Naive thymus-derived CD4-positive, alpha-beta T cell (primary cell): ENCODE data around the gene FAM83D. TPM values are rescaled to one million over a fixed set of nuclear protein-coding genes. Genes with fewer than 3 reads are reported as not detected.
A peak's percentile ranks its signal among the peaks of the same experiment; 100 is the strongest.

Experiments used
- ATAC-seq: fragments of 150-1000 bp; cut with Tn5 transposase; 2 replicates; pipeline ENCODE4 v1.10.0; 2021; ENCODE audit warnings: mild to moderate bottlenecking, moderate library complexity
- CTCF ChIA-PET: fragments of 350-600 bp; sonication (Branson Sonifier 250); formaldehyde crosslinking; loops from one replicate; lab custom pipeline; 2021; ENCODE audit warnings: antibody characterized with exemption; lab: Charles Lee
- POLR2A ChIA-PET: fragments of 350-600 bp; sonication (Branson Sonifier 250); formaldehyde crosslinking; loops from one replicate; lab custom pipeline; 2021; ENCODE audit warnings: antibody characterized with exemption, inconsistent platforms; lab: Charles Lee
- DNase-seq, 9 donors: peaks; one replicate each; pipeline versions ENCODE4 v3.0.0 to v3.0.0-alpha.2; 2020 to 2022; ENCODE audit warnings: mixed read lengths in 1 of 9
- H3K27ac ChIP-seq: one replicate; pipeline ENCODE4 v1.7.0; 2013; ENCODE audit warnings: mild to moderate bottlenecking, low read depth, low read length, moderate library complexity
- H3K27me3 ChIP-seq, 2 donors: one replicate each; pipeline ENCODE4 v1.7.0; 2013; ENCODE audit warnings: low read length in 2 of 2, mild to moderate bottlenecking in 2 of 2, moderate library complexity in 2 of 2; ENCODE audit not compliant: control insufficient read depth in 2 of 2, insufficient read depth in 2 of 2
- H3K36me3 ChIP-seq, 3 experiments: 1 replicate in 2 of 3; 2 replicates in 1 of 3; pipeline ENCODE4 v1.7.0; 2013; ENCODE audit warnings: low read length in 3 of 3, mild to moderate bottlenecking in 3 of 3, moderate library complexity in 1 of 3; ENCODE audit not compliant: insufficient read depth in 3 of 3, control insufficient read depth in 2 of 3
- H3K4me1 ChIP-seq, 2 donors: one replicate each; pipeline ENCODE4 v1.7.0; 2013; ENCODE audit warnings: low read length in 2 of 2, mild to moderate bottlenecking in 2 of 2, moderate library complexity in 1 of 2; ENCODE audit not compliant: control insufficient read depth in 2 of 2, insufficient read depth in 2 of 2
- H3K4me3 ChIP-seq: 2 replicates; pipeline ENCODE4 v1.7.0; 2013; ENCODE audit warnings: mild to moderate bottlenecking, low read length
- H3K9me3 ChIP-seq, 3 experiments: 1 replicate in 2 of 3; 2 replicates in 1 of 3; pipeline ENCODE4 v1.7.0; 2013; ENCODE audit warnings: low read length in 3 of 3; ENCODE audit not compliant: control insufficient read depth in 2 of 3
- H3K27ac Mint-ChIP-seq, 9 donors: one replicate each; pipeline ENCODE4 v1.8.0; 2020 to 2022; ENCODE audit warnings: mixed read lengths in 9 of 9, mild to moderate bottlenecking in 8 of 9, moderate library complexity in 5 of 9, inconsistent platforms in 2 of 9
- H3K27me3 Mint-ChIP-seq, 5 donors: one replicate each; pipeline ENCODE4 v1.8.0; 2021 to 2022; ENCODE audit warnings: mixed read lengths in 5 of 5, mild to moderate bottlenecking in 1 of 5
- H3K36me3 Mint-ChIP-seq, 5 donors: one replicate each; pipeline ENCODE4 v1.8.0; 2020 to 2022; ENCODE audit warnings: mixed read lengths in 5 of 5, mild to moderate bottlenecking in 3 of 5, inconsistent platforms in 1 of 5
- H3K4me1 Mint-ChIP-seq, 7 donors: one replicate each; pipeline ENCODE4 v1.8.0; 2020 to 2022; ENCODE audit warnings: mixed read lengths in 7 of 7, mild to moderate bottlenecking in 3 of 7, inconsistent platforms in 1 of 7
- H3K4me3 Mint-ChIP-seq, 10 donors: one replicate each; pipeline ENCODE4 v1.8.0; 2020 to 2022; ENCODE audit warnings: mild to moderate bottlenecking in 10 of 10, mixed read lengths in 10 of 10, moderate library complexity in 6 of 10, inconsistent platforms in 2 of 10
- H3K9me3 Mint-ChIP-seq, 11 donors: one replicate each; pipeline ENCODE4 v1.8.0; 2020 to 2022; ENCODE audit warnings: mixed read lengths in 11 of 11, mild to moderate bottlenecking in 4 of 11, inconsistent platforms in 1 of 11, moderate library complexity in 1 of 11
- intact Hi-C, 2 donors: fragments of 100-400 bp; cut with micrococcal nuclease; formaldehyde crosslinking; loops; one replicate each; pipeline ENCODE4 v1.15.1; 2023
- polyA plus RNA-seq, 2 donors: library from polyadenylated mRNA; unstranded; fragments of 300-500 nt; fragmentation: Illumina TruSeq; gene quantifications; one replicate each; pipeline ENCODE4 v1.2.3, GENCODE V29; 2021
- total RNA-seq, 6 experiments: library from RNA in 5 of 6; stranded (reverse) in 5 of 6; gene quantifications; 1 replicate in 5 of 6; 2 replicates in 1 of 6; pipeline ENCODE4 v1.2.3 and lab custom pipeline; 2021 to 2026

Gene FAM83D
- total and polyA plus RNA-seq, 7 experiments from 2014 or later = 0.82 to 11.1 (median 1.8) TPM

- peak overlapping the region; percentile 33 for H3K4me3 ChIP-seq
- no peaks in the 10 kb centered on the region for H3K27me3 ChIP-seq
- H3K27me3 Mint-ChIP-seq = no peaks in the 10 kb centered on the region
- peak overlapping the region; percentile 42 for H3K27ac ChIP-seq
- peak; percentile 59 to 85 (median 77) for DNase-seq
- H3K4me1 ChIP-seq = peaks cover 7 to 10% of the 10 kb centered on the region in 2 donors
- ATAC-seq = peak; percentile 92
- POLR2A ChIA-PET = interaction anchor here (0.5 to 1.5 kb wide), 5 partner anchors 11 to 149 kb away, joined by 3 to 5 read pairs (median 3); partner anchors contain the start of gene PPP1R16B
- CTCF ChIA-PET = interaction anchor here (0.6 to 3.4 kb wide), 28 partner anchors 10 to 261 kb away, joined by 3 to 23 read pairs (median 4); partner anchors contain the start of gene PPP1R16B
- peak overlapping the region in 8 of 10 donors; percentile 5 to 64 (median 43) for H3K4me3 Mint-ChIP-seq
- no peaks in the 10 kb centered on the region for H3K9me3 Mint-ChIP-seq
- peaks cover 0 to 16% (median 13%) of the 10 kb centered on the region in 5 donors for H3K36me3 Mint-ChIP-seq
- peak overlapping the region; percentile 14 to 94 (median 70) for H3K27ac Mint-ChIP-seq
- H3K4me1 Mint-ChIP-seq = peaks cover 21 to 52% (median 29%) of the 10 kb centered on the region in 7 donors
- peaks cover 0 to 42% (median 11%) of the 10 kb centered on the region in 3 experiments for H3K36me3 ChIP-seq
- H3K9me3 ChIP-seq = no peaks in the 10 kb centered on the region
- intact Hi-C loops = loop anchor here (1.0 to 5.0 kb wide), 9 partner anchors 18 to 247 kb away; partner anchors contain the start of genes ACTR5 (in 2 of the 2) and PPP1R16B (in 2 of the 2)
Measured at GRCh38 chr20:38893565-38894090, 32.6 kb upstream of the FAM83D start.

- ATAC-seq (peak; percentile 9), DNase-seq (no peak)
- Mint-ChIP-seq H3K4me3 (peak overlapping the region in 5 of 10 donors; percentile 17 to 69 (median 36)), H3K27me3 (no peaks in the 10 kb centered on the region), H3K9me3 (no peaks in the 10 kb centered on the region), H3K4me1 (peaks cover 21 to 47% (median 29%) of the 10 kb centered on the region in 7 donors), H3K36me3 (peaks cover 0 to 16% (median 13%) of the 10 kb centered on the region in 5 donors), H3K27ac (peak overlapping the region in 8 of 9 donors; percentile 49 to 86 (median 76))
- ChIA-PET CTCF (interaction anchor here (0.9 to 3.4 kb wide), 9 partner anchors 11 to 250 kb away, joined by 3 to 23 read pairs (median 4); no protein-coding TSS in a partner anchor), POLR2A (interaction anchor here (0.5 to 1.6 kb wide), 3 partner anchors 10 to 149 kb away, joined by 3 read pairs; partner anchors contain the start of gene PPP1R16B)
- H3K36me3 ChIP-seq = peaks cover 0 to 49% (median 11%) of the 10 kb centered on the region in 3 experiments
- no peaks in the 10 kb centered on the region for H3K27me3 ChIP-seq
- no peaks in the 10 kb centered on the region for H3K9me3 ChIP-seq
- H3K27ac ChIP-seq = no peak overlapping the region
- intact Hi-C loops = loop anchor here (1.0 to 5.0 kb wide), 3 partner anchors 21 to 52 kb away; no protein-coding TSS in a partner anchor
- H3K4me3 ChIP-seq = no peak overlapping the region
- H3K4me1 ChIP-seq = peaks cover 7 to 10% of the 10 kb centered on the region in 2 donors
Measured at GRCh38 chr20:38894091-38894847, 31.9 kb upstream of the FAM83D start.

GRCh38 chr20:38895098-38895949 is 30.9 kb upstream of the FAM83D start:
- Histone ChIP-seq H3K9me3 (no peaks in the 10 kb centered on the region), H3K4me1 (peaks cover 7 to 10% of the 10 kb centered on the region in 2 donors), H3K27me3 (no peaks in the 10 kb centered on the region), H3K36me3 (peaks cover 0 to 53% (median 11%) of the 10 kb centered on the region in 3 experiments), H3K4me3 (no peak overlapping the region), H3K27ac (no peak overlapping the region)
- Mint-ChIP-seq H3K9me3 (no peaks in the 10 kb centered on the region), H3K36me3 (peaks cover 0 to 15% (median 14%) of the 10 kb centered on the region in 5 donors), H3K4me1 (peaks cover 21 to 40% (median 25%) of the 10 kb centered on the region in 7 donors), H3K27ac (no peak overlapping the region), H3K4me3 (no peak overlapping the region), H3K27me3 (no peaks in the 10 kb centered on the region)
- DNase-seq (no peak), ATAC-seq (no peak)
- CTCF ChIA-PET = interaction anchor here (0.9 to 3.4 kb wide), 5 partner anchors 9 to 162 kb away, joined by 3 to 23 read pairs (median 4); no protein-coding TSS in a partner anchor
- intact Hi-C loops = no loop called here
- POLR2A ChIA-PET = interaction anchor here (1.0 to 1.6 kb wide), 2 partner anchors 11 to 90 kb away, joined by 3 read pairs; partner anchors contain the start of gene PPP1R16B

GRCh38 chr20:38896009-38896594 is 30.1 kb upstream of the FAM83D start:
- no peaks in the 10 kb centered on the region for H3K27me3 ChIP-seq
- Mint-ChIP-seq H3K36me3 (peaks cover 0 to 22% (median 14%) of the 10 kb centered on the region in 5 donors), H3K27me3 (no peaks in the 10 kb centered on the region), H3K4me3 (peak overlapping the region in 1 of 10 donors; percentile 35), H3K4me1 (peaks cover 21 to 37% (median 25%) of the 10 kb centered on the region in 7 donors), H3K27ac (peak overlapping the region in 3 of 9 donors; percentile 40 to 83 (median 44)), H3K9me3 (no peaks in the 10 kb centered on the region)
- DNase-seq = no peak
- no peak overlapping the region for H3K27ac ChIP-seq
- no peak for ATAC-seq
- intact Hi-C loops = no loop called here
- ChIA-PET CTCF (no interaction called here), POLR2A (interaction anchor here (1.6 kb wide), 1 partner anchor 91 kb away, joined by 3 read pairs; the partner anchor contains the start of gene PPP1R16B)
- no peak overlapping the region for H3K4me3 ChIP-seq
- peaks cover 4 to 58% (median 11%) of the 10 kb centered on the region in 3 experiments for H3K36me3 ChIP-seq
- H3K9me3 ChIP-seq = no peaks in the 10 kb centered on the region
- H3K4me1 ChIP-seq = peaks cover 7 to 10% of the 10 kb centered on the region in 2 donors

- H3K27me3 Mint-ChIP-seq = no peaks in the 10 kb centered on the region
Measured at GRCh38 chr20:38897267-38897666, 28.9 kb upstream of the FAM83D start.

More at GRCh38 chr20:38897267-38897666, 28.9 kb upstream of the FAM83D start:
- Histone ChIP-seq H3K27me3 (no peaks in the 10 kb centered on the region), H3K36me3 (peaks cover 7 to 70% (median 18%) of the 10 kb centered on the region in 3 experiments), H3K4me1 (peaks cover 7 to 10% of the 10 kb centered on the region in 2 donors), H3K4me3 (no peak overlapping the region), H3K9me3 (no peaks in the 10 kb centered on the region), H3K27ac (no peak overlapping the region)
- H3K36me3 Mint-ChIP-seq = peaks cover 5 to 29% (median 19%) of the 10 kb centered on the region in 5 donors
- ChIA-PET POLR2A (no interaction called here), CTCF (interaction anchor here (1.5 kb wide), 1 partner anchor 252 kb away, joined by 5 read pairs; no protein-coding TSS in a partner anchor)
- no peaks in the 10 kb centered on the region for H3K9me3 Mint-ChIP-seq
- peaks cover 21 to 34% (median 25%) of the 10 kb centered on the region in 7 donors for H3K4me1 Mint-ChIP-seq
- intact Hi-C loops = no loop called here
- DNase-seq = no peak
- ATAC-seq = no peak
- no peak overlapping the region for H3K4me3 Mint-ChIP-seq
- no peak overlapping the region for H3K27ac Mint-ChIP-seq
